BJ (cell line): ENCODE results near the gene LTBR. TPM values are rescaled to one million over a fixed set of nuclear protein-coding genes. Genes with fewer than 3 reads are reported as not detected.
A peak's percentile ranks its signal among the peaks of the same experiment; 100 is the strongest.

ENCODE experiments used
- CTCF ChIA-PET: fragments of 350-600 bp; formaldehyde crosslinking; extraction: SDS; loops from one replicate; lab custom pipeline; 2021; ENCODE audit warnings: antibody characterized with exemption, inconsistent platforms; lab: Yijun Ruan, JAX
- POLR2A ChIA-PET: fragments of 300-600 bp; sonication (Branson Sonifier 250); formaldehyde crosslinking; extraction: SDS; loops from one replicate; lab custom pipeline; 2021; ENCODE audit warnings: antibody characterized with exemption; lab: Charles Lee
- DNase-seq: peaks from one replicate; pipeline ENCODE4 v3.0.0-alpha.2; 2011; ENCODE audit warnings: low read depth
- H3K27me3 ChIP-seq: 2 replicates; pipeline ENCODE4 v1.6.0; 2011; ENCODE audit warnings: low read length; ENCODE audit not compliant: control insufficient read depth, insufficient read depth
- H3K36me3 ChIP-seq: 2 replicates; pipeline ENCODE4 v1.5.1; 2011; ENCODE audit warnings: low read length; ENCODE audit not compliant: control insufficient read depth, insufficient read depth
- H3K4me3 ChIP-seq: 2 replicates; pipeline ENCODE4 v1.5.1; 2011; ENCODE audit warnings: low read depth, mild to moderate bottlenecking, control low read depth, low read length
- polyA plus RNA-seq: library from polyadenylated mRNA; depleted of rRNA; stranded (reverse); fragments of >200 nt; gene quantifications from 2 replicates; pipeline ENCODE4 v1.2.3, GENCODE V29; 2011
- TF ChIP-seq, protein P1 (sequence below): IDR thresholded peaks from 2 replicates; pipeline ENCODE4 v1.5.1; 2011; ENCODE audit warnings: low read depth, mild to moderate bottlenecking, control low read depth, inconsistent platforms, low read length, moderate library complexity; ENCODE audit not compliant: insufficient read depth

The LTBR gene
- polyA plus RNA-seq, 1 experiment = 67.2 TPM

GRCh38 chr12:6361834-6362233 lies 22.1 kb upstream of the LTBR start:
- Histone ChIP-seq H3K27me3 (peaks cover 2% of the 10 kb centered on the region; the same call in 1 of the 2 replicates), H3K36me3 (no peaks in the 10 kb centered on the region), H3K4me3 (no peak overlapping the region)
- ChIA-PET CTCF (interaction anchor here (1.1 kb wide), 1 partner anchor 10 kb away, joined by 3 read pairs; no protein-coding TSS in a partner anchor), POLR2A (no interaction called here)
- DNase-seq = no peak
- TF ChIP-seq, protein P1, sequence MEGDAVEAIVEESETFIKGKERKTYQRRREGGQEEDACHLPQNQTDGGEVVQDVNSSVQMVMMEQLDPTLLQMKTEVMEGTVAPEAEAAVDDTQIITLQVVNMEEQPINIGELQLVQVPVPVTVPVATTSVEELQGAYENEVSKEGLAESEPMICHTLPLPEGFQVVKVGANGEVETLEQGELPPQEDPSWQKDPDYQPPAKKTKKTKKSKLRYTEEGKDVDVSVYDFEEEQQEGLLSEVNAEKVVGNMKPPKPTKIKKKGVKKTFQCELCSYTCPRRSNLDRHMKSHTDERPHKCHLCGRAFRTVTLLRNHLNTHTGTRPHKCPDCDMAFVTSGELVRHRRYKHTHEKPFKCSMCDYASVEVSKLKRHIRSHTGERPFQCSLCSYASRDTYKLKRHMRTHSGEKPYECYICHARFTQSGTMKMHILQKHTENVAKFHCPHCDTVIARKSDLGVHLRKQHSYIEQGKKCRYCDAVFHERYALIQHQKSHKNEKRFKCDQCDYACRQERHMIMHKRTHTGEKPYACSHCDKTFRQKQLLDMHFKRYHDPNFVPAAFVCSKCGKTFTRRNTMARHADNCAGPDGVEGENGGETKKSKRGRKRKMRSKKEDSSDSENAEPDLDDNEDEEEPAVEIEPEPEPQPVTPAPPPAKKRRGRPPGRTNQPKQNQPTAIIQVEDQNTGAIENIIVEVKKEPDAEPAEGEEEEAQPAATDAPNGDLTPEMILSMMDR = no peak

DNA sequence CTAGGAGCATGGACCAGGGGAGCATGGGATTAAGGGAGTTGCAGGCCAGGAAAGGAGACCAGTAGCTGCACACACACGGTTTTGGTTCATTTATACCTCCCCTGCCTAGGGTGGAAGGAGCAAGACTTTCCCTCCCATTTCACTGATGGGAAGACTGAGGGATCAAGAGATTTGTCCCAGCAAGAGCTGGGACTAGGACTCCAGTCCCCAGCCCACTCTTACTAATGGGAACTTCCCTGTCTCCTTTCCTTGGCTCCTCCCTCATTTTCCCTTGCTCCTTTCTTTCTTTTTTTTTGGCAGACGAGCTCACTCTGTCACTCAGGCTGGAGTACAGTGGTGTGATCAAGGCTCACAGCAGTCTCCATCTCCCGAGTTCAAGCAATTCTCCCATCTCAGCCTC lies 21.6 kb upstream of the LTBR start:
- no peak for DNase-seq
- POLR2A ChIA-PET = no interaction called here

GRCh38 chr12:6363010-6363329 lies 21.0 kb upstream of the LTBR start:
- no peak for DNase-seq
- POLR2A ChIA-PET = no interaction called here
- Histone ChIP-seq H3K36me3 (no peaks in the 10 kb centered on the region), H3K4me3 (no peak overlapping the region; the same call in 1 of the 2 replicates), H3K27me3 (peaks cover 1% of the 10 kb centered on the region; the same call in 1 of the 2 replicates)
- CTCF ChIA-PET = interaction anchor here (0.7 to 1.7 kb wide), 7 partner anchors 11 to 102 kb away, joined by 3 to 7 read pairs (median 4); partner anchors contain the start of gene SCNN1A
- TF ChIP-seq, protein P1 = no peak

More for the DNA sequence above, 21.6 kb upstream of the LTBR start:
- peaks cover 1% of the 10 kb centered on the region; the same call in 1 of the 2 replicates for H3K27me3 ChIP-seq
- TF ChIP-seq, protein P1 = no peak
- no peaks in the 10 kb centered on the region for H3K36me3 ChIP-seq
- no peak overlapping the region for H3K4me3 ChIP-seq
- CTCF ChIA-PET = interaction anchor here (0.7 to 1.7 kb wide), 5 partner anchors 12 to 45 kb away, joined by 3 to 7 read pairs (median 5); partner anchors contain the start of gene SCNN1A

DNA sequence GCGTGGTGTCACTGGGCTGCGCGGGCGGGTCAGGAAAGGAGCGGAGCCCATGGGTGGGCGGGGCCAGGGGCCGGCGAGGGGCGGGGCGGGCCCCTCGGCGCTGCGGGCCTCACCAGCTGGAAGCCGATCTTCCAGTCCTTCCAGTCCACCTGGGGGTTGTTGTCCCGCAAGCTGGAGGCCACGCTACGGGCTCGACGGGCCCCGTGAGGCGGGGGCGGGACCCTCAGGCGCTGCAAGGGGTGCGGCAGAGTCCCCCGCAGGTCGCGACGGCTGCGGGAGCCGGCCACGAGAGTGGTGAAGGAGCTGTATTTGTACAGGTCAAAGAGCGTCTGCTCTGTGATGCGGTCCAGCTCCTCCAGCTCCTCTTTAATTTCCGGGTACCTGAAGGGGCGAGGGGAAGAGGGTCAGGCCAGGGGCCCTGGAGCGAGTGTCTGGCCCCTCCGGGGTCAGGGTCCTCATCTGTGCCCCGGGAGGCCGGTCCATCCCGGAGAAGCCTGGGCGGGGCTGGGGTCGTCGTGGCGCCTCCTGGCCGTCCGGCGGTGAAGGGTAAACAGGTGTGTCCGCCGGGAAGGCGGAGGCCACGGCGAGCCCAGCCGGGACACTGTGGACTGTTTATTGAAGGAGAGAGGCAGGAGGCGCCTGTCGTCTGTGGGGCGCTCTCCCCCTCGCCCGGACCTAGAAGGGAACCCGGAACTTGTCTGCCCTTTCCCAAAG lies 20.5 kb upstream of the LTBR start:
- ChIA-PET POLR2A (no interaction called here), CTCF (interaction anchor here (0.6 to 1.7 kb wide), 8 partner anchors 11 to 102 kb away, joined by 3 to 7 read pairs (median 4); partner anchors contain the start of gene SCNN1A)
- TF ChIP-seq, protein P1 = peak; percentile 12; the same call in 1 of the 2 replicates
- Histone ChIP-seq H3K4me3 (peak overlapping the region; percentile 63), H3K36me3 (no peaks in the 10 kb centered on the region), H3K27me3 (peaks cover 1% of the 10 kb centered on the region; the same call in 1 of the 2 replicates)
- DNase-seq = no peak

DNA sequence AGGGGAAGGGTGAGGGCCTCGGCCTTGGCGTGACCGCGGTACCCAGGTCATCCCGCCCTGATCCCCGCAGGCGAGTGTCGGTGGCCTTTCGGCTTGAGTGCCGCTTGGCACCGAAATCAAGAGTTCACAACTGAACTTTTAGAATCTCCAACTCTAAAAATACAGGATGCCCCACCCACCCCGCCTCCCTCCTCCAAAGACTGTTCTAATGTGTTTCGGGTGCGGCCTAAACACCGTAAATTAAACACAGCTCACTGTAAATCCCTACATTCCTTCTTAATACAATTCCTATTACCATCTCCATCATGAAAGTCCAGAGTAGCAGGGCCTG lies 20.0 kb upstream of the LTBR start:
- DNase-seq = no peak
- Histone ChIP-seq H3K36me3 (no peaks in the 10 kb centered on the region), H3K27me3 (peaks cover 1% of the 10 kb centered on the region; the same call in 1 of the 2 replicates), H3K4me3 (peak overlapping the region; percentile 63)
- ChIA-PET CTCF (interaction anchor here (0.6 to 1.7 kb wide), 3 partner anchors 16 to 101 kb away, joined by 3 to 7 read pairs (median 3); no protein-coding TSS in a partner anchor), POLR2A (no interaction called here)
- TF ChIP-seq, protein P1 = no peak
